Upper lobe of left lung (tissue), 4 donors: ENCODE results near the gene SEPTIN2.

Experiments used
- EP300 ChIP-seq, 4 donors: sonication (generic); formaldehyde crosslinking; IDR thresholded peaks; one replicate each; pipeline ENCODE4 v1.5.1; 2017; ENCODE audit warnings: antibody characterized with exemption in 4 of 4, control low read depth in 2 of 4
- POLR2A ChIP-seq, 4 donors: fragments of 450-650 bp; IDR thresholded peaks; one replicate each; pipeline ENCODE4 v1.5.1; 2016 to 2017; ENCODE audit warnings: antibody characterized with exemption in 4 of 4, mild to moderate bottlenecking in 2 of 4
- POLR2AphosphoS5 ChIP-seq, 2 donors: sonication (generic); formaldehyde crosslinking; IDR thresholded peaks; one replicate each; pipeline ENCODE4 v1.5.1; 2017; ENCODE audit warnings: antibody characterized with exemption in 2 of 2
- TF ChIP-seq, protein P1 (sequence below), 6 experiments: fragments of 450-650 bp in 4 of 6; fragments of 200-600 bp in 2 of 6; sonication (generic) in 2 of 6; IDR thresholded peaks; one replicate each; pipeline ENCODE4 v1.5.1; 2016 to 2019; ENCODE audit warnings: antibody characterized with exemption in 6 of 6

GRCh38 chr2:241379481-241380480, 64.1 kb downstream of the SEPTIN2 start:
- TF ChIP-seq, protein P1, sequence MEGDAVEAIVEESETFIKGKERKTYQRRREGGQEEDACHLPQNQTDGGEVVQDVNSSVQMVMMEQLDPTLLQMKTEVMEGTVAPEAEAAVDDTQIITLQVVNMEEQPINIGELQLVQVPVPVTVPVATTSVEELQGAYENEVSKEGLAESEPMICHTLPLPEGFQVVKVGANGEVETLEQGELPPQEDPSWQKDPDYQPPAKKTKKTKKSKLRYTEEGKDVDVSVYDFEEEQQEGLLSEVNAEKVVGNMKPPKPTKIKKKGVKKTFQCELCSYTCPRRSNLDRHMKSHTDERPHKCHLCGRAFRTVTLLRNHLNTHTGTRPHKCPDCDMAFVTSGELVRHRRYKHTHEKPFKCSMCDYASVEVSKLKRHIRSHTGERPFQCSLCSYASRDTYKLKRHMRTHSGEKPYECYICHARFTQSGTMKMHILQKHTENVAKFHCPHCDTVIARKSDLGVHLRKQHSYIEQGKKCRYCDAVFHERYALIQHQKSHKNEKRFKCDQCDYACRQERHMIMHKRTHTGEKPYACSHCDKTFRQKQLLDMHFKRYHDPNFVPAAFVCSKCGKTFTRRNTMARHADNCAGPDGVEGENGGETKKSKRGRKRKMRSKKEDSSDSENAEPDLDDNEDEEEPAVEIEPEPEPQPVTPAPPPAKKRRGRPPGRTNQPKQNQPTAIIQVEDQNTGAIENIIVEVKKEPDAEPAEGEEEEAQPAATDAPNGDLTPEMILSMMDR (IDR thresholded peaks at IDR 0.05): no peak
- TF ChIP-seq POLR2A (IDR thresholded peaks at IDR 0.05) (no peak), EP300 (IDR thresholded peaks at IDR 0.05) (no peak), POLR2AphosphoS5 (IDR thresholded peaks at IDR 0.05) (no peak)
